Left colon (tissue), 2 donors: Measurements from ENCODE around the gene CLCN1. TPM values are rescaled to one million over a fixed set of nuclear protein-coding genes. Genes with fewer than 3 reads are reported as not detected.

Experiments
- ATAC-seq: fragments of 200-7000 bp; cut with Tn5 transposase; one replicate; pipeline ENCODE4 v1.9.1; 2020; ENCODE audit warnings: mild to moderate bottlenecking, moderate library complexity
- DNase-seq, 2 donors: peaks; one replicate each; pipeline ENCODE4 v3.0.0-alpha.2; 2020
- intact Hi-C, 2 donors: fragments of 100-400 bp; cut with DNase I in 1 of 2; cut with micrococcal nuclease in 1 of 2; formaldehyde crosslinking; loops; one replicate each; pipeline versions ENCODE4 v1.11.2 to v1.14.0; 2022; cut with DNase I, micrococcal nuclease
- total RNA-seq, 2 donors: library from RNA; stranded (reverse); fragmentation: NEBNext Ultra II Directional; extraction: Animal tissue kit (Norgen Biotek cat#: 25700); gene quantifications; one replicate each; pipeline ENCODE4 v1.2.1, GENCODE V29; 2021
- donor health status: DM: no; HTN: no; CAD: no.
- donor health status: DM: yes; HTN: yes; CAD: no.

CLCN1 gene
- total RNA-seq, 2 donors from 2014 or later: not detected

GRCh38 chr7:143322760-143323633 lies 7.1 kb downstream of the CLCN1 start:
- DNase-seq (no peak), ATAC-seq (no peak)
- intact Hi-C loops: loop anchor here in 1 of 2 donors (10.0 kb wide), 1 partner anchor 92 kb away; no protein-coding TSS in a partner anchor

GRCh38 chr7:143323653-143324052 lies 7.7 kb downstream of the CLCN1 start:
- ATAC-seq: no peak
- DNase-seq: no peak
- intact Hi-C loops: loop anchor here in 1 of 2 donors (10.0 kb wide), 1 partner anchor 91 kb away; no protein-coding TSS in a partner anchor

GRCh38 chr7:143325240-143325639 lies 9.3 kb downstream of the CLCN1 start:
- intact Hi-C loops: loop anchor here in 1 of 2 donors (10.0 kb wide), 1 partner anchor 90 kb away; no protein-coding TSS in a partner anchor
- ATAC-seq (no peak), DNase-seq (no peak)

GRCh38 chr7:143327903-143328302 lies 12.0 kb downstream of the CLCN1 start:
- DNase-seq: no peak
- ATAC-seq: no peak
- intact Hi-C loops: loop anchor here in 1 of 2 donors (10.0 kb wide), 1 partner anchor 87 kb away; no protein-coding TSS in a partner anchor

GRCh38 chr7:143329471-143330170 lies 13.7 kb downstream of the CLCN1 start:
- intact Hi-C loops: loop anchor here in 1 of 2 donors (10.0 kb wide), 1 partner anchor 85 kb away; no protein-coding TSS in a partner anchor
- ATAC-seq (no peak), DNase-seq (no peak)

- DNase-seq (no peak), ATAC-seq (no peak)
- intact Hi-C loops: no loop called here
Measured at GRCh38 chr7:143331179-143331801, 15.4 kb downstream of the CLCN1 start.

- no peak for ATAC-seq
- intact Hi-C loops: no loop called here
- no peak for DNase-seq
Measured at GRCh38 chr7:143334244-143334643, 18.3 kb downstream of the CLCN1 start.

GRCh38 chr7:143337216-143337615 lies 21.3 kb downstream of the CLCN1 start:
- DNase-seq (no peak), ATAC-seq (no peak)
- intact Hi-C loops: no loop called here

GRCh38 chr7:143341842-143342241 lies 25.9 kb downstream of the CLCN1 start:
- ATAC-seq: no peak
- intact Hi-C loops: no loop called here
- DNase-seq: no peak

GRCh38 chr7:143343596-143343995 lies 27.7 kb downstream of the CLCN1 start:
- no peak for DNase-seq
- intact Hi-C loops: no loop called here
- no peak for ATAC-seq

- peak; percentile 100 for ATAC-seq
- DNase-seq: peak; percentile 58 to 75
- intact Hi-C loops: no loop called here
Measured at GRCh38 chr7:143345428-143345900, 29.6 kb downstream of the CLCN1 start.

GRCh38 chr7:143346018-143346417 lies 30.1 kb downstream of the CLCN1 start:
- intact Hi-C loops: no loop called here
- DNase-seq: no peak
- no peak for ATAC-seq

GRCh38 chr7:143347950-143348349 lies 32.0 kb downstream of the CLCN1 start:
- DNase-seq (no peak), ATAC-seq (no peak)
- intact Hi-C loops: no loop called here

- ATAC-seq: no peak
- no peak for DNase-seq
- intact Hi-C loops: no loop called here
Measured at GRCh38 chr7:143351060-143351459, 35.1 kb downstream of the CLCN1 start.

GRCh38 chr7:143351574-143351973 lies 35.7 kb downstream of the CLCN1 start:
- ATAC-seq (no peak), DNase-seq (no peak)
- intact Hi-C loops: no loop called here

GRCh38 chr7:143352531-143353002 lies 36.7 kb downstream of the CLCN1 start:
- DNase-seq: no peak
- no peak for ATAC-seq
- intact Hi-C loops: no loop called here

GRCh38 chr7:143354376-143354775 lies 38.5 kb downstream of the CLCN1 start:
- ATAC-seq: no peak
- intact Hi-C loops: no loop called here
- no peak for DNase-seq

- intact Hi-C loops: no loop called here
- no peak for ATAC-seq
Measured at GRCh38 chr7:143354965-143355364, 39.1 kb downstream of the CLCN1 start.

More at GRCh38 chr7:143354965-143355364, 39.1 kb downstream of the CLCN1 start:
- no peak for DNase-seq
